Measurements from ENCODE around the gene PPM1L.

Gene PPM1L

GRCh38 chr3:160815280-160815679 is 59.2 kb downstream of the PPM1L start:
- no peak overlapping the region for H3K9ac ChIP-seq (ENCODE audit: low read length)
- WGBS (ENCODE audit: extremely low coverage, insufficient coverage, insufficient read length), result no CpG with 5 or more reads among the region's 1 CpG
- no peak overlapping the region for H2AK5ac ChIP-seq (ENCODE audit: low read length)
- no peak overlapping the region for H3K18ac ChIP-seq (ENCODE audit: low read length)
- H2BK120ac ChIP-seq (ENCODE audit: insufficient read depth, low read length, poor library complexity), result no peak overlapping the region
- no peak overlapping the region for H4K12ac ChIP-seq (ENCODE audit: low read depth, low read length)
- no peaks in the 10 kb centered on the region for H3K27me3 ChIP-seq (ENCODE audit: insufficient read depth, low read length)
- H4K91ac ChIP-seq (ENCODE audit: low read depth, low read length), result no peak overlapping the region
- H3K23ac ChIP-seq (ENCODE audit: low read length), result no peak overlapping the region
- no peak overlapping the region for H3K27ac ChIP-seq (ENCODE audit: low read depth, low read length)
- H3K14ac ChIP-seq (ENCODE audit: low read length), result no peak overlapping the region
- no peak overlapping the region for H2AFZ ChIP-seq (ENCODE audit: insufficient read depth, low read length, poor library complexity)
- H3K36me3 ChIP-seq (ENCODE audit: control insufficient read depth in 1 of 2, insufficient read depth in 2 of 2, low read length in 2 of 2), result no peaks in the 10 kb centered on the region
- no peak for DNase-seq
- no peak overlapping the region for H3K4ac ChIP-seq (ENCODE audit: low read depth, low read length)
- H3K4me3 ChIP-seq (ENCODE audit: low read depth, low read length), result no peak overlapping the region
- H4K8ac ChIP-seq (ENCODE audit: low read depth, low read length), result no peak overlapping the region
- H3K79me1 ChIP-seq (ENCODE audit: low read length), result no peaks in the 10 kb centered on the region
- no peak overlapping the region for H3K4me2 ChIP-seq (ENCODE audit: low read length)
- H3K4me1 ChIP-seq (ENCODE audit: control insufficient read depth in 1 of 2, insufficient read depth in 2 of 2, low read length in 2 of 2), result no peaks in the 10 kb centered on the region
- H3K9me3 ChIP-seq (ENCODE audit: insufficient read depth, low read depth, low read length), result no peaks in the 10 kb centered on the region
- no peak overlapping the region for H2BK12ac ChIP-seq (ENCODE audit: low read length)
- H2BK5ac ChIP-seq (ENCODE audit: low read depth, low read length, poor library complexity), result no peak overlapping the region
- H3K79me2 ChIP-seq (ENCODE audit: control insufficient read depth, insufficient read depth, low read length, poor library complexity), result no peaks in the 10 kb centered on the region

- no peaks in the 10 kb centered on the region for H3K79me2 ChIP-seq (ENCODE audit: control insufficient read depth, insufficient read depth, low read length, poor library complexity)
- H3K9me3 ChIP-seq (ENCODE audit: insufficient read depth, low read depth, low read length), result no peaks in the 10 kb centered on the region
- no peaks in the 10 kb centered on the region for H3K27me3 ChIP-seq (ENCODE audit: insufficient read depth, low read length)
- H3K4ac ChIP-seq (ENCODE audit: low read depth, low read length), result no peak overlapping the region
- no peak overlapping the region for H2BK120ac ChIP-seq (ENCODE audit: insufficient read depth, low read length, poor library complexity)
- no peak overlapping the region for H3K27ac ChIP-seq (ENCODE audit: low read depth, low read length)
- no peaks in the 10 kb centered on the region for H3K36me3 ChIP-seq (ENCODE audit: control insufficient read depth in 1 of 2, insufficient read depth in 2 of 2, low read length in 2 of 2)
- no peak overlapping the region for H4K12ac ChIP-seq (ENCODE audit: low read depth, low read length)
- H2BK12ac ChIP-seq (ENCODE audit: low read length), result no peak overlapping the region
- no peak overlapping the region for H4K8ac ChIP-seq (ENCODE audit: low read depth, low read length)
- H2BK5ac ChIP-seq (ENCODE audit: low read depth, low read length, poor library complexity), result no peak overlapping the region
- no peak for DNase-seq
- H2AFZ ChIP-seq (ENCODE audit: insufficient read depth, low read length, poor library complexity), result no peak overlapping the region
- no CpG with 5 or more reads among the region's 1 CpG for WGBS (ENCODE audit: extremely low coverage, insufficient coverage, insufficient read length)
- H3K14ac ChIP-seq (ENCODE audit: low read length), result no peak overlapping the region
- H3K4me1 ChIP-seq (ENCODE audit: control insufficient read depth in 1 of 2, insufficient read depth in 2 of 2, low read length in 2 of 2), result no peaks in the 10 kb centered on the region
- no peak overlapping the region for H3K4me2 ChIP-seq (ENCODE audit: low read length)
- H3K4me3 ChIP-seq (ENCODE audit: low read depth, low read length), result no peak overlapping the region
- no peak overlapping the region for H3K9ac ChIP-seq (ENCODE audit: low read length)
- H4K91ac ChIP-seq (ENCODE audit: low read depth, low read length), result no peak overlapping the region
- no peak overlapping the region for H3K23ac ChIP-seq (ENCODE audit: low read length)
- H3K79me1 ChIP-seq (ENCODE audit: low read length), result no peaks in the 10 kb centered on the region
- H3K18ac ChIP-seq (ENCODE audit: low read length), result no peak overlapping the region
- no peak overlapping the region for H2AK5ac ChIP-seq (ENCODE audit: low read length)
Measured at GRCh38 chr3:160820022-160820421, 64.0 kb downstream of the PPM1L start.

- H4K12ac ChIP-seq (ENCODE audit: low read depth, low read length), result no peak overlapping the region
- H3K4me2 ChIP-seq (ENCODE audit: low read length), result no peak overlapping the region
- no peak overlapping the region for H3K4ac ChIP-seq (ENCODE audit: low read depth, low read length)
- H4K91ac ChIP-seq (ENCODE audit: low read depth, low read length), result no peak overlapping the region
- H2BK120ac ChIP-seq (ENCODE audit: insufficient read depth, low read length, poor library complexity), result no peak overlapping the region
- H3K79me2 ChIP-seq (ENCODE audit: control insufficient read depth, insufficient read depth, low read length, poor library complexity), result no peaks in the 10 kb centered on the region
- no peaks in the 10 kb centered on the region for H3K27me3 ChIP-seq (ENCODE audit: insufficient read depth, low read length)
- H3K4me3 ChIP-seq (ENCODE audit: low read depth, low read length), result no peak overlapping the region
- H4K8ac ChIP-seq (ENCODE audit: low read depth, low read length), result no peak overlapping the region
- H3K79me1 ChIP-seq (ENCODE audit: low read length), result no peaks in the 10 kb centered on the region
- H3K9ac ChIP-seq (ENCODE audit: low read length), result no peak overlapping the region
- no peak overlapping the region for H2BK5ac ChIP-seq (ENCODE audit: low read depth, low read length, poor library complexity)
- WGBS (ENCODE audit: extremely low coverage, insufficient coverage, insufficient read length), result no CpG with 5 or more reads among the region's 1 CpG
- H3K9me3 ChIP-seq (ENCODE audit: insufficient read depth, low read depth, low read length), result no peaks in the 10 kb centered on the region
- no peaks in the 10 kb centered on the region for H3K36me3 ChIP-seq (ENCODE audit: control insufficient read depth in 1 of 2, insufficient read depth in 2 of 2, low read length in 2 of 2)
- H2BK12ac ChIP-seq (ENCODE audit: low read length), result no peak overlapping the region
- no peak overlapping the region for H2AFZ ChIP-seq (ENCODE audit: insufficient read depth, low read length, poor library complexity)
- no peak overlapping the region for H3K23ac ChIP-seq (ENCODE audit: low read length)
- H3K27ac ChIP-seq (ENCODE audit: low read depth, low read length), result no peak overlapping the region
- H3K4me1 ChIP-seq (ENCODE audit: control insufficient read depth in 1 of 2, insufficient read depth in 2 of 2, low read length in 2 of 2), result no peaks in the 10 kb centered on the region
- H3K18ac ChIP-seq (ENCODE audit: low read length), result no peak overlapping the region
- no peak for DNase-seq
- no peak overlapping the region for H3K14ac ChIP-seq (ENCODE audit: low read length)
- H2AK5ac ChIP-seq (ENCODE audit: low read length), result no peak overlapping the region
Measured at GRCh38 chr3:160820430-160820829, 64.4 kb downstream of the PPM1L start.

GRCh38 chr3:160822936-160823335 is 66.9 kb downstream of the PPM1L start:
- Histone ChIP-seq H3K9ac (ENCODE audit: low read length) (no peak overlapping the region), H3K36me3 (ENCODE audit: control insufficient read depth in 1 of 2, insufficient read depth in 2 of 2, low read length in 2 of 2) (no peaks in the 10 kb centered on the region), H2BK120ac (ENCODE audit: insufficient read depth, low read length, poor library complexity) (no peak overlapping the region), H3K4me1 (ENCODE audit: control insufficient read depth in 1 of 2, insufficient read depth in 2 of 2, low read length in 2 of 2) (no peaks in the 10 kb centered on the region), H3K4me3 (ENCODE audit: low read depth, low read length) (no peak overlapping the region), H2BK12ac (ENCODE audit: low read length) (no peak overlapping the region), H2AFZ (ENCODE audit: insufficient read depth, low read length, poor library complexity) (no peak overlapping the region), H3K79me1 (ENCODE audit: low read length) (no peaks in the 10 kb centered on the region), H3K79me2 (ENCODE audit: control insufficient read depth, insufficient read depth, low read length, poor library complexity) (no peaks in the 10 kb centered on the region), H4K12ac (ENCODE audit: low read depth, low read length) (no peak overlapping the region), H3K9me3 (ENCODE audit: insufficient read depth, low read depth, low read length) (no peaks in the 10 kb centered on the region), H4K8ac (ENCODE audit: low read depth, low read length) (no peak overlapping the region), H2BK5ac (ENCODE audit: low read depth, low read length, poor library complexity) (no peak overlapping the region), H2AK5ac (ENCODE audit: low read length) (no peak overlapping the region), H3K4ac (ENCODE audit: low read depth, low read length) (no peak overlapping the region), H4K91ac (ENCODE audit: low read depth, low read length) (no peak overlapping the region), H3K18ac (ENCODE audit: low read length) (no peak overlapping the region), H3K4me2 (ENCODE audit: low read length) (no peak overlapping the region), H3K23ac (ENCODE audit: low read length) (no peak overlapping the region), H3K27ac (ENCODE audit: low read depth, low read length) (no peak overlapping the region), H3K14ac (ENCODE audit: low read length) (no peak overlapping the region), H3K27me3 (ENCODE audit: insufficient read depth, low read length) (no peaks in the 10 kb centered on the region)
- no peak for DNase-seq

Measured in trophoblast cell (in vitro differentiated cells and primary cell).